HG03575 (cell line): ENCODE data around the gene TAP2.
"Not testable (repeated sequence)": the region's sequence is repeated elsewhere in the genome, so short reads cannot be mapped to it uniquely, and the experiment has no call there.

Experiments
- ATAC-seq: cut with Tn5 transposase; IDR thresholded peaks from one replicate; pipeline ENCODE4 v1.9.1; 2021; ENCODE audit not compliant: unreplicated experiment, insufficient number of reproducible peaks, low FRiP score; ENCODE audit errors: extremely low read depth

The TAP2 gene

DNA sequence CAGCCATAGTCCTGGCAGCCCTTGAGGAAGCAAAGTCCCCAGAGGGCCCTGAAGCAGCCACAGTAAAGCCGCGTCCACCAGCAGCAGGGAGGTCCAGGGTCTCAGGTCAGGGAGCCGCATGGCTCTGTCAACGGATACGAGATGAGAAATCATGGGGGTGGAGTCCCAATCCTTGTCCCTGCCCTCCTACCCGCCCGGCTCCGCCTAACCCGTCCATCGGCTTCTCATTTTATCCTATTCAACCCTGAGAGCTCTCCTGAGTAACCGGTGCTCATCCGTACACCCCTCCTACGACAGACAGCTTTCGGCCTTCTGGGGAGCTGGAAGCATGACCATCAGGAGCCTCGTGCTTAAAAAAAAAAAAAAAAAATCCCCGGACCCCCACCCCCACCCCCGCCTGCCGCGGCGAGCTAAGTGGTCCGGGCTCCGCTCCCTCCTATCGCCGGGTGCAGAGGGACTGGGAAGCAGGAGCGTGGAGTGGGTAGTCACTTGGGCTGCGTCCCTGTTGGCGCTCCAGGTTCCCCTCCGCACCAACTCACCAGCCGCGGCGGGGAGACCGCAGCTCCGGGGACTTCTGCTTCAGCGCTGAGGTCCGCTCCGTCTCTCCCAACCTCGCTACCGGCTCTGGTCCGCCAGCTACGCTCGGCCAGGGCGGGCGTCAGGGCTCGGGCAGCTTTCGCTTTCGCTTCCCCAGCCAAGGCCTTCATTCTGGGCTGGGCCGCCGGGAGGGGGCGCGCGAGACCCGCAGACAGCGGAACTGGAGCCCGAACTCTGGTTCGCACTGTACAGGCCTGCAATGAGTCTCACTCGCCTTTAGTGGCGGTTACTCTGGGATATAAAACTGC lies at the start of gene TAP2:
TSS of gene TAP2 (minus strand) at position 626 of the 845 bp plus-strand sequence. CDS start at position 120, 506 bp downstream.
- ATAC-seq = peak; percentile 36

DNA sequence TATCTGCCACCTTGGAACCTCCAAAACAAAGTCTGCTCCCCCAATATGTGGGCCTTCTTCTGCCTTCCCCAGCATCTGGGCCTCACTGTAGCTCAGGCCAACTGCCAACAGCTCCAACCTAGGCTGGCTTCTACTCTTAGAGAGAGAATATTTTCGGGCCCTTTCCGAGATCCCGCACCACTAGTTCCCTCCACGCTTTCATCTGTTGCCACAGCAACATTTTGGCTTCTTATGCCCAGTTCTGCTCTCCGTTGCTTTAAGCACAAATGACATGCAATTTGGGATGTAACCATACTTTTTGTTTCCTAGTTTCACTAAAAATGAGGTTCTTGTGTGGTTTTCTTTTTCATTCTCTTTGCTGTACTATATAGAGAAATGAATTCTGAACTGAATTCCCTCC lies 49.1 kb upstream of the TAP2 start:
- ATAC-seq = no peak

DNA sequence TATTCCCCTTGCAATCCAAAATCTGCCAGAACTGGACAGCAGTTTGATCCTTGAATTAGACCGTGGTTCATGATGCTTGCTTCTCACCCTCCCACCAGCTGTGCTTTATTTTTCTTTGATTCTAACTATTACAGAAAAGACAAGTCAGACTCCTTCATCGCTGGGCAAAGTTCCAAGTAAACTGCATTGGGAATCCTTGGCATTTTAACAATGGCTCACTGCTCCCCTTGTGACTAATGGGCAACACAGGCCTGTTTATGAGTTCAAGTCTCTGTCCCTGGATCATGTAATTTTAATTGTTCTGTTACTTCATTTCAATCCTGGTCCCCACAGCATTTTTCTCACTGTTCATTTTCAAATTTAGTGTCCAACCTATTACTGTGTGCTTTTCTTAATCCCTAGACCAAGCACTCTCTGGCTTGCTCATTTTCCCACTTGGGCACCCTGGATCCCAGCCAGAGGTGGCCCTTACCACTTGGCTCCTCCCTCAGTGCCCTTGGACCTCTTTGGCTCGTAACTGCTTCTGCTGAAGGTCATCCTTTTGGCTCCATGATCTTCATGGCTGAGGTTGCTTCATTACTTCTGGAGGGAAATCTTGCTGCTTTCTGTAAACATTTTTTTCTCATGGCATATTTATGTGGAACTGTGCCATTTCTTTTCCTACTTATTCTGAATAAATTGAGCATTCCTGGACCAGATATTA lies 48.3 kb upstream of the TAP2 start:
- ATAC-seq = no peak

DNA sequence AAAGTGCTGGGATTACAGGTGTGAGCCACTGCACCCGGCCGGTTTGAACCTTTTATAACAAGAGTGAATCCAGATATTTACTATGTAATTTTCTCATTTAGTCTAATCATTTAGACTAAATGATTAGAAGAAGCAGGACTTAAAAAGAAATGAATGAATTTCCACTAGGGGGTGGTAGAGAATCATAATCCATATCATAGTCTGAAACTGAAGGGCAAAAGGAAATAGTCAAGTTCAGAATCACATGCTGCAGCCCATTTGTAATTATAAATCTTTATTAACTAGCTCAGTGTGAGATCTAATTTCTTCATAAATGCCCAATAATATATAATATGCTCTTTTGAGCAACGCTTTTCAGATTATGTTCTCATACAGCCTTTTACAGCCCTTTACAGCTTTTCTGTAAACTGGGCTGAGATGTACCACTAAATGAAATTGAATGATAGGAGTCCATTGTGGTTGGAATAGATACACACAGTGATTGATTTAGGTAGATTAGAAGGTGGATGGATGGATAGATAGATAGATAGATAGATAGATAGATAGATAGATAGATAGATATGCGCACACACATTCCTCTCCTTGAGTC lies 47.3 kb upstream of the TAP2 start:
- no peak for ATAC-seq

DNA sequence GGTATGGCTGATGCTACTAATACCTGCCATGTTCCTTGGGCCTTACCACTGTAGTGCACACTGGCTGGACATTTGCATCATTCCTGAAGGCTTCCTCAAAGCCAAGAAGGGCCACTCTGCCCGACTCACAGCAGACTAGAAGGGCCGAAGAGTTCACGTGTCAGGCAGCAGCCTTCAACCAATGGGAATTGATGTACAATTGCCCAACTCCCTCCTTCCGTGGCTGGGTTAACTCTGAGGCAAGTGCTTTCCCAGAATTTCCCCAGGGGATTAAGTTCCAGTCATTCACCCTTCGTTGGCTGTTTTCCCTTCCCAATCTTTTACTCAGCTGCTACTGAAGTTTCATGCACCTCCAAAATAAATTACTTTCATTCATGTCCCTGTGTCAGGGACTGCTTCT lies 45.2 kb upstream of the TAP2 start:
- no peak for ATAC-seq

DNA sequence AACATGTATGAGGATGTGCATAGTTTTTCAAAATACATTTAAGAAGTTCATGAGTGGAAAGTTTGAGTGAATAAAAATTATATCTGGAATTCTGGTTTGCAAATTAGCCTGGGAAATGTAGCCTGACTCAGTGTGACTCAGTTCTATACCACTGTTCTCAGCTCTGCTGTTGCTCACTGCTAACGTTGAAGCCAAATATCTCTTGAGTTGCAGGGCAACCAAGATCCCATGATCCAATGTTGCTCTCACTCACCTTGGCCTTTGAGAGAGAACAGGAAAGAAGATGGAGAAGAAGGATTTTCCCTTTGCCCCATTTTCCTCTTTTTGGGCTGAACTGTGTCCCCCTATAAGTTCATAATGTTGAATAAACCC lies 44.3 kb upstream of the TAP2 start:
- no peak for ATAC-seq

DNA sequence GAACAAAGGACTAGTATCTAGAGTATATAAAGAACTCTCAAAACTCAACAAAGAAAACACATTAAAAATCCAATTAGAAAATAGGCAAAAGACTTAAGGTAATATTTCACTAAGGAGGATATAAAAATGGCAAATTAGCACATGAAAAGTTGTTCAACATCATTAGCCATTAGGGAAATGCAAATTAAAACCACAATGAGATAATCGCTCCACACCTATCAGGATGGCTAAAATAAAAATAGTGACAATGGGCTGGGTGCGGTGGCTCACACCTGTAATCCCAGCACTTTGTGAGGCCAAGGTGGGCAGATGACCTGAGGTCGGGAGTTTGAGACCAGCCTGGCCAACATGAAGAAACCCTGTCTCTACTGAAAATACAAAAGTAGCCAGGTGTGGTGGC lies 42.4 kb upstream of the TAP2 start:
- ATAC-seq = not testable (repeated sequence)

DNA sequence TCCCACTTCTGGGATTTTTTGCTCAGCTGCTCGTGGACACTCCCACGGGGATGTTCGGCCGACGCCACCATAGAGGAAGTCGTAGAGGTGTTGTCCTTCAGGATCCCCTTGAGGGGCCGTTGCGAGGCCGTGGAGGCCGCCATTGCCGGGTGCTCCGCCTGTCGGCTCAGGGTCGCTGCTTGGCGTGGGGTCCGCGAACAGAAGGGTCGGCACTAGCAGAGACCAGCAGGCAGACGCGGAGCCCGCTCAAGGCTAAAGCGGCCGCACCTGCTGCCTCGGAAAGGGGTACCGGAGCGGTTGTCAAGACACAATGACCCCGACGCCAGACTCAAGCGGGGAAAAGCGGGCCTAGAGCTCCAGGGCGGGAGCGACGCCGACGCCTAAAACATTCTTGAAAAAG lies 41.2 kb upstream of the TAP2 start:
- ATAC-seq = no peak

DNA sequence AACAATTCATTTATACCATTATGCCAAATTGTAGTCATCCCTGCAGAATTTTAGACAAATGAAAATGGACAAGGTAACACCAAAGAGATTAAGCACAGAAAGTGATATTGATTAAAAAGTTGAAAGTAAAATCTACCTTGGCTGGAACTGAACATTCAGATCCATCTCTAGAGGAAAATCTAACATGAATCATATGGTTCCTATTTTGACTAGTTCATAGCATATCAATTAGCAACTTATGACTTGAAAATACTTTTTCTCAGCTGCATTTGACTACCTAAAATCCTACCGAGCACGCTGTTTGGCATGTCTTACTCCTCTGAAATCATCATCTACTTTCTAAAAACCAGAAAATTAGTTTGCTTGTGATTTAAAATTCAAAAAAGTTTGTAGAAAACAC lies 38.1 kb upstream of the TAP2 start:
- no peak for ATAC-seq

DNA sequence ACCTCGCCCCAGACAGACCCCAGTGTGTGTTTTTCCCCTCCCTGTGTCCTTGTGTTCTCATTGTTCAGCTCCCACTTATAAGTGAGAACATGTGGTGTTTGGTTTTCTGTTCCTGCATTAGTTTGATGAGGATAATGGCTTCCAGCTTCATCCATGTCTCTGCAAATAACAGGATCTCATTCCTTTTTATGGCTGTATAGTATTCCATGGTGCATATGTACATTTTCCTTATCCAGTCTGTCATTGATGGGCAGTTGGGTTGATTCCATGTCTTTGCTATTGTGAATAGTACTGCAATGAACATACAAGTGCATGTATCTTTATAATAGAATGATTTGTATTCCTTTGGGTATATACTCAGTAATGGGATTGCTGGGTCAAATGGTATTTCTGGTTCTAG lies 35.4 kb upstream of the TAP2 start:
- not testable (repeated sequence) for ATAC-seq

DNA sequence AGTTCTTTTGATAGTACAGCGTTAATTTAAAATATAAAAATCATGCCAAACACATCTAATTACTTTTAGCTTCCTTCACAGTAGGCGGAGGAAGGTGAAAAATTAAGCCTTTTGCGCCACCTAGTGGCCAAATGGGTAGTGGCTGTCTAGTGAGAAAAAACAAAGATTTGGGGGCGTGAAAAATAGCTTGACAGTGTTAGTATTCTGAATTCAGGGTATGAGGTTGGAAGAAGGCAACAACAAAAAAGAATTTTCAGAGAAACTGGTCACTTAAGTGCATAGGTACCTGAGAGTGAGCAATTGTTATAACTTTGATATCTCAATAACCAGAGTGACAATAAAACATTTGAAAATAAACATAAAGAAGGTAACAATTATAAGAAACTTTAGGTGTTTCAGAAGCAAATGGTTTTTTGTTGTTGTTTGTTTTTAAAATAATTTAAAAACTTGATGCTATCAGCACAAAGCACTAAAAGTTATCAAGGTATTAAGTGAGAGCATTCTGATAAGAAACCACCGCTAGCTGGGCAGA lies 29.8 kb upstream of the TAP2 start:
- ATAC-seq = no peak

DNA sequence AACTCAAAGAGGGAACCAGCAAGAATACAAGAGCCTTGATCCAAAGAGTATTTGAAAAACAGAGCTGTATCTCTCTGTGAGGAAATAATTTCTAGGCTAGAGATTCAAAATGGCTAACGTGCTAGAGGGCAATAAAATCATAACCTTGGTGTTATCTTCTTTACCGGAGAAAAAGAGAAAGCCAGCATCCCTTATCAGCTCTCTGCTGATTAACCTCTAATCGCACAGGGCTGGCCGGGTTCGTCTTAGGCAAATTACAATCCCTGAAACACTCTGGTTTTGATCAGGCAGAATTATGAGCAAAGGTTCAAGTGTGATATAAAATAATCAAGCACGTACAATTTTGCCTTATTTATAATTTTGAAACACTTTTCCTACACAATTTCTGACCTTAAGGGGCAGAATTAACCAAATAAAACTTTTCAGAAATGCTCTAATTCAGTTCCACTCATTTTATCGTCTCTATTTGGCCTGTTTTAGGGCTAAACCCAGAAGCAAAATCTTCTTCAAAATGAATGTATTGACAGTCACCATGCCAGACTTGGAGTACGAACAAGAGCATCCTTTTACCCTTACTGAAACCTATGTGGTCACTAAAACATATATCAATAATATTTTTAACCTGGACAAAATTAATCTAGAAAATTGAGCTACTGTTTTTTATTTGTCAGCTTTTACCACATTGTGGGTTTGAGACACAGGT lies 29.2 kb upstream of the TAP2 start:
- ATAC-seq = no peak

DNA sequence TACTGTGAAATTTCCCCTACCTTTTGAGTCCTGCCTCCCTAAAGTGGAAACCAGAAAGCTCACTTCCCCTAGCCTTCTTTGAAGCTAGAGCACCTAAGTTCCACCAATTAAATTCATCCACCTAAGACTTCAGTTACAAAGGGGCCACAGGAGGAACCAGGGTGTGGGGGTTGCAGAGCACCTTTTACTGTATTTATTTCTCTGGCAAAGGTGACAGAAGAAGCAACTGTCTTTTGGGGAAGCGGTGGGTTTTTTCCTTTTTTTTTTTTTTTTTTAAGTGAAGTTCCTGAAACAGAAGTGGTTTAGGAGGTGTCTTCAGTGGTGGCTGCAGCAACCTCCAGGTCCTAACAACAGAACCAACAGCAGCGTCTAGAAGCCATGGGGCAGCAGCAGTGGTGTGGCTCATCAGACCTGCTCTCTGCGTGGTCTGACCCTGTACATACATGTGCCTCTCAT lies 28.5 kb upstream of the TAP2 start:
- no peak for ATAC-seq

DNA sequence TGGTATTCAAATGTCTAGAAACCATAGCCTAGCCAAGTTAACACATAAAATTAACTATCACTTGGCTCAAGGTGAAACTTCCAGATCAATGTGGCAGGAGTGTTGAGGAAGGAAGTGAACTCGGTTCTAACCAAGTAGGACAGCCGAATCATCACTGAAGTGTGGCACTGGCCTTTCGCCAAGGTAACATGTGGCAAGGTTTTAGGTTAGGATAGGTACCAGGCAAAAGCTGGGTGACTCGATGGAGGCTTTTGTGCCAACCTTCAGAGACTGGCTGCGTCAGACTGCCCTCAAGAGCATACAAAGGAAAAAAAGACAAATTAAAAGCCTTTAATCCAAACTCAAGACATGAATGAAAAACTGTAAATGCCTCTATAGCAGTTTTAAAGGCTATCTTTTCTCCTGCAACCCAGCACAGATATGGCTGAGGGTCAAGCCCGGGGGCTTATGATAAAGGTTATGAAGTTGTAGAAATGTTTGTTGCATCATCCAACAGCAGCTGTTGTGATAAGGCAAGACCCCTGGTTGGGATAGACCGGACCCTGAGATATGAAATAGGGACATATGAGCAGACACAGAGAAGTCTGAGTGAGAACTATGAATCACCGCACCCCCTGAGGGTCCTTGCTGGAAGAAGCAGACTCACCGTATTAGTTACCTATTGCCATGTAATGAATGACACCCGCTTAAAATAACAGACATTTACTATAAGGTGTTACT lies 27.3 kb upstream of the TAP2 start:
- ATAC-seq = no peak

DNA sequence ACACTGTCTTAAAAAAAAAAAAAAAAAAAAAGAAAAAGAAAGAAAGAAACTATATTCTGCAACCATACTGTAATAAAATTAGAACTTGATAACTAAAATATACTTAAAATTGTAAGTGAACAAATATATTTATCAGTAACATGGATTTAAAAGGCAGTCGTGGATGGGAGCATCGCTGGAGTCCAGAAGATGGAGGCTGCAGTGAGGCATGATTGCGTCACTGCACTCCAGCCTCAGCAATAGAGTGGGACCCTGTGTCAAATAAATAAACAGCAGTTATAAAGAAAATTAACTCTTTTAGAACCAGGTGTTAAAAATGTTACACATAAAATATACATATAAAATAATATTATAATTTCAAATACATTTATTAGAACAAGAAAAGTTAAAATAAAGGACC lies 24.2 kb upstream of the TAP2 start:
- no peak for ATAC-seq

DNA sequence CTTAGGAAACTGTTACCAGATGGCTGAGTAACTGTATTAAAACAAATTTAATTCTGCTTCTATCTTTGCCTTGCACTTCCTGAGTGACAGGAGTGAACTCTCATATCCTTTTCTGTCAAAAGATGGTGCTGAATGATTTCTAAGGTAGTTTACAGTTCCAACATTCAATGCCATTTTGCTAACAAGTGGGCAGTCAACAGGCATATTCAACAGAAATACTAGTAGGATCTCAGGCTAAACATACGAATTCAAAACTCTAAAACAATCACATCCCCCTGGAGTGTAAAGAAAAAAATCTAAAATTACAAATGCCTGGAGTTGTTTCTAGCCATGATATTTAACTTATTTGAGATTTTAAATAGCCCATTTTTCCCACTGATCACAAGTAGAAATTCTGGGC lies 22.1 kb upstream of the TAP2 start:
- no peak for ATAC-seq

DNA sequence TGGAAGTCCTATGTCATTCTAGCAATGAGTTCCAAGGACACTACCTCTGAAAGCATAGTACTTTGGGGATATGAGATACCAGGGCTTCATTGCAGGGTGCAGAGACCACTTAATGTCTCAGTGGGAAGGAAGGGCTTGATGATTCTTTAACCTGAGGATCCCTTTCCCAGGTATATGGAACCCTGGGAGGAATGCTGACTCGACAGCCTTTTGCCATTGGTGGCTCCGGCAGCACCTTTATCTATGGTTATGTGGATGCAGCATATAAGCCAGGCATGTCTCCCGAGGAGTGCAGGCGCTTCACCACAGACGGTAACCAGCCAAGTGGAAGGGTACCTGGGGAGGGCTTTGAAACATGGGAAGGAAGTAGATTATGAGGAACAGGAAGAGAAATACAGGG lies 19.7 kb upstream of the TAP2 start:
- no peak for ATAC-seq

DNA sequence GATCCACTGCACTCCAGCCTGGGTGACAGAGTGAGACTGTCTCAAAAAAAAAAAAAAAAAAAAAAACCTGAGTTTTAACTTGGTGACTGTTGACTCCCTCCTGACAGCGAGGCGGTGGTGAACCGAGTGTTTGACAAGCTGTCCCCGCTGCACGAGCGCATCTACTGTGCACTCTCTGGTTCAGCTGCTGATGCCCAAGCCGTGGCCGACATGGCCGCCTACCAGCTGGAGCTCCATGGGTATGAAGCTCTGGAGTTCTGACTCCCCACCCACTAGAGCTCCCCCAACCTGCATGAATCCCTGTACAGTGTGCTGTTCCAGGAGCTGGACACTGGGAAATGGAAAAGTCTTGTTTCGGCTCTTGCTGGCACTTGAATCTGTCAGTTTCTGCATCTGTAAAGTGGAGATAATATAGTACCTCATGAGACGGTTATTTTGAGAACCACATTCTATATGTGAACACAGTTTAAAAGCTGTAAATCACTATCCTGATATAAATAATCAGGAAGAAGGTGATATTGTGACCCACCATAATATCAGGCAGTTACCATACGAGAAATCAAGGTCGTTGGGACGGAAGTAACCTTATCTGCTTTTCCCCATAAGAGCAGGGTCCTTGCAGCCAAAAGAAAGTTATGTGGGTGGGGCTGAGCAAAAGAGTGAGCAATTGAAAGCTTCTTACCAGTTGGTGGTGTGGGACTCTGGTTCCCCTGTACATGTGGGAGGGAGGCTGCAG lies 18.8 kb upstream of the TAP2 start:
- no peak for ATAC-seq
